ENCODE results near the gene SLC38A2.

SLC38A2 gene

GRCh38 chr12:46391630-46392029 is 19.1 kb upstream of the SLC38A2 start:
- TF ChIP-seq, protein P1, sequence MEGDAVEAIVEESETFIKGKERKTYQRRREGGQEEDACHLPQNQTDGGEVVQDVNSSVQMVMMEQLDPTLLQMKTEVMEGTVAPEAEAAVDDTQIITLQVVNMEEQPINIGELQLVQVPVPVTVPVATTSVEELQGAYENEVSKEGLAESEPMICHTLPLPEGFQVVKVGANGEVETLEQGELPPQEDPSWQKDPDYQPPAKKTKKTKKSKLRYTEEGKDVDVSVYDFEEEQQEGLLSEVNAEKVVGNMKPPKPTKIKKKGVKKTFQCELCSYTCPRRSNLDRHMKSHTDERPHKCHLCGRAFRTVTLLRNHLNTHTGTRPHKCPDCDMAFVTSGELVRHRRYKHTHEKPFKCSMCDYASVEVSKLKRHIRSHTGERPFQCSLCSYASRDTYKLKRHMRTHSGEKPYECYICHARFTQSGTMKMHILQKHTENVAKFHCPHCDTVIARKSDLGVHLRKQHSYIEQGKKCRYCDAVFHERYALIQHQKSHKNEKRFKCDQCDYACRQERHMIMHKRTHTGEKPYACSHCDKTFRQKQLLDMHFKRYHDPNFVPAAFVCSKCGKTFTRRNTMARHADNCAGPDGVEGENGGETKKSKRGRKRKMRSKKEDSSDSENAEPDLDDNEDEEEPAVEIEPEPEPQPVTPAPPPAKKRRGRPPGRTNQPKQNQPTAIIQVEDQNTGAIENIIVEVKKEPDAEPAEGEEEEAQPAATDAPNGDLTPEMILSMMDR (IDR thresholded peaks at IDR 0.05): no peak
- no peaks in the 10 kb centered on the region for H3K27me3 ChIP-seq
- no peaks in the 10 kb centered on the region for H3K9me3 ChIP-seq
- H3K27ac ChIP-seq: no peak overlapping the region
- H3K4me1 ChIP-seq (ENCODE audit: control insufficient read depth in 1 of 2, insufficient read depth in 1 of 2, low read depth in 1 of 2, low read length in 1 of 2): peaks cover 18% of the 10 kb centered on the region in 2 experiments
- H3K4me3 ChIP-seq (ENCODE audit: low read depth in 1 of 2, low read length in 1 of 2): no peak overlapping the region
- peaks cover 7% of the 10 kb centered on the region for H3K36me3 ChIP-seq

- no peak overlapping the region for H3K27ac ChIP-seq
- H3K9me3 ChIP-seq: no peaks in the 10 kb centered on the region
- peaks cover 7% of the 10 kb centered on the region for H3K36me3 ChIP-seq
- no peak overlapping the region for H3K4me3 ChIP-seq (ENCODE audit: low read depth in 1 of 2, low read length in 1 of 2)
- H3K4me1 ChIP-seq (ENCODE audit: control insufficient read depth in 1 of 2, insufficient read depth in 1 of 2, low read depth in 1 of 2, low read length in 1 of 2): peaks cover 24 to 25% of the 10 kb centered on the region in 2 experiments
- no peaks in the 10 kb centered on the region for H3K27me3 ChIP-seq
- TF ChIP-seq, protein P1 (IDR thresholded peaks at IDR 0.05): no peak
Observed at GRCh38 chr12:46390881-46391280, 18.3 kb upstream of the SLC38A2 start.

DNA sequence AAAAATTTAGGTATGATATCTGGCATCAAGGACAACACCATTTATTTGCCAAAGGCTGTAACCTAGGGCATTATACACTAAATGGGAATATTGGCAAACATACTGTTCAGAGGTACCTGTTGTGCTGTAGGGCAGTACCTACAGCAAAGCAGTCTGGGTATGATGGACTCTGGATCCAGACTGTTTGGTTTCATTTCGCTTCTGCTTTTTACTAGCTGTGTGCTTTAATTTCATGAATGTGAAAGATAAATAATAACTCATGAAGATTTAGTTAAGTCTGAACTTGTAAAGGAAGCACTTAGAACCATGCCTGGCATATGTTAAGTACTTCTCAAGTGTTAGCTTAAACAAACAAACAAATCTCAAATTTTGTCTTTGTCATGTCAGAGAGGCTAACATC is 17.7 kb upstream of the SLC38A2 start:
- Histone ChIP-seq H3K36me3 (peaks cover 7% of the 10 kb centered on the region), H3K27ac (no peak overlapping the region), H3K4me1 (ENCODE audit: control insufficient read depth in 1 of 2, insufficient read depth in 1 of 2, low read depth in 1 of 2, low read length in 1 of 2) (peaks cover 25 to 27% of the 10 kb centered on the region in 2 experiments), H3K9me3 (no peaks in the 10 kb centered on the region), H3K4me3 (ENCODE audit: low read depth in 1 of 2, low read length in 1 of 2) (no peak overlapping the region), H3K27me3 (no peaks in the 10 kb centered on the region)
- TF ChIP-seq, protein P1 (IDR thresholded peaks at IDR 0.05): no peak

GRCh38 chr12:46389031-46389616 is 16.6 kb upstream of the SLC38A2 start:
- peaks cover 35 to 38% of the 10 kb centered on the region in 2 experiments for H3K4me1 ChIP-seq (ENCODE audit: control insufficient read depth in 1 of 2, insufficient read depth in 1 of 2, low read depth in 1 of 2, low read length in 1 of 2)

DNA sequence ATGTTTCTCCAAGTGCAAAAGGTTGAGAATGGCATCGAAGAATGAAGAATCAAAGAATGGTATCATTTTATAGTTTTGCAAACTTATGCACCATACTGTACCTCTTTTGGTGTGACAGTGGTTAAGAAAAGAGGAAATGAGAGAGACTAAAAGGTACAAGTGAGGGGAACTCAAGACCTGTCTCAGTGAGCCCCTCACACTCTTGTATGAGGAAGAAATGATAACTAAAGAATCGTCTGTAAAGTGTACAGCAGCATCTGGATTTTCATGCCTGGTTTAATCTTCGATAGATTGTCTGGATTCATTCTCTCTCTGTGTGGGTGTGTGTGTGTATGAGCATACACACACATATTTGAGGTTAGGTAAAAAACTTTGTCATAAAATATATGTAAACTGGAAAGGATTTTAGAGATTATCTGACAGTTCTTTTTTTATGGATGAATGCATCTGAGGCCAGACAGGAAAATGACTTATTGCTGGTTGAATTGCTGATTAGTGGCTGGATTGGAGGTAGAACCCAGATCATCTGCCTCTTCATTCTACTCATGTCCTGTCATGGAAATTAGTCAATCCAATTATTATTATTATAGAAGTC is 16.0 kb upstream of the SLC38A2 start:
- no peak overlapping the region for H3K4me3 ChIP-seq (ENCODE audit: low read depth in 1 of 2, low read length in 1 of 2)
- TF ChIP-seq, protein P1 (IDR thresholded peaks at IDR 0.05): no peak
- peaks cover 7% of the 10 kb centered on the region for H3K36me3 ChIP-seq
- H3K27ac ChIP-seq: no peak overlapping the region
- peaks cover 38 to 44% of the 10 kb centered on the region in 2 experiments for H3K4me1 ChIP-seq (ENCODE audit: control insufficient read depth in 1 of 2, insufficient read depth in 1 of 2, low read depth in 1 of 2, low read length in 1 of 2)
- H3K27me3 ChIP-seq: no peaks in the 10 kb centered on the region
- no peaks in the 10 kb centered on the region for H3K9me3 ChIP-seq

More at GRCh38 chr12:46389031-46389616, 16.6 kb upstream of the SLC38A2 start:
- no peak overlapping the region for H3K27ac ChIP-seq
- H3K36me3 ChIP-seq: peaks cover 7% of the 10 kb centered on the region
- no peaks in the 10 kb centered on the region for H3K9me3 ChIP-seq
- TF ChIP-seq, protein P1 (IDR thresholded peaks at IDR 0.05): no peak
- no peak overlapping the region for H3K4me3 ChIP-seq (ENCODE audit: low read depth in 1 of 2, low read length in 1 of 2)
- no peaks in the 10 kb centered on the region for H3K27me3 ChIP-seq
